Measurements from ENCODE around the gene RNF123. TPM values are rescaled to one million over a fixed set of nuclear protein-coding genes. Genes with fewer than 3 reads are reported as not detected.
"Not testable (repeated sequence)": the region's sequence is repeated elsewhere in the genome, so short reads cannot be mapped to it uniquely, and the experiment has no call there.

The RNF123 gene
- total RNA-seq, 1 donor from 2014 or later: 19.4 TPM

GRCh38 chr3:49721896-49722781 lies 32.8 kb downstream of the RNF123 start:
- ATAC-seq: no peak

GRCh38 chr3:49722896-49723295 lies 33.5 kb downstream of the RNF123 start:
- ATAC-seq: no peak

GRCh38 chr3:49723296-49723627 lies 33.9 kb downstream of the RNF123 start:
- peak; percentile 59 for ATAC-seq

GRCh38 chr3:49723628-49724551 lies 34.5 kb downstream of the RNF123 start, which contains the start of gene GMPPB:
Gene GMPPB, minus strand, starts transcription at chr3:49723951. Its CDS starts 225 bp downstream, at chr3:49723726.
- peak; percentile 88 for ATAC-seq

- no peak for ATAC-seq
Measured at GRCh38 chr3:49724586-49724985, 35.2 kb downstream of the RNF123 start.

GRCh38 chr3:49725906-49726681 lies 36.7 kb downstream of the RNF123 start:
- no peak for ATAC-seq

GRCh38 chr3:49727154-49727923 lies 38.0 kb downstream of the RNF123 start:
- ATAC-seq: no peak

- ATAC-seq: no peak
Measured at GRCh38 chr3:49727924-49728361, 38.6 kb downstream of the RNF123 start.

- no peak for ATAC-seq
Measured at GRCh38 chr3:49729966-49730609, 40.7 kb downstream of the RNF123 start.

- ATAC-seq: no peak
Measured at GRCh38 chr3:49732597-49732996, 43.2 kb downstream of the RNF123 start.

GRCh38 chr3:49733551-49733950 lies 44.2 kb downstream of the RNF123 start:
- ATAC-seq: peak; percentile 37

GRCh38 chr3:49734752-49735151 lies 45.4 kb downstream of the RNF123 start:
- ATAC-seq: peak; percentile 27

- no peak for ATAC-seq
Measured at GRCh38 chr3:49738067-49738713, 48.8 kb downstream of the RNF123 start.

GRCh38 chr3:49740427-49740826 lies 51.1 kb downstream of the RNF123 start:
- no peak for ATAC-seq

- ATAC-seq: peak; percentile 86
Measured at GRCh38 chr3:49745986-49746385, 56.6 kb downstream of the RNF123 start.

- ATAC-seq: no peak
Measured at GRCh38 chr3:49747792-49748480, 58.6 kb downstream of the RNF123 start.

GRCh38 chr3:49748874-49749273 lies 59.5 kb downstream of the RNF123 start:
- not testable (repeated sequence) for ATAC-seq

GRCh38 chr3:49750056-49750455 lies 60.7 kb downstream of the RNF123 start:
- ATAC-seq: no peak

- no peak for ATAC-seq
Measured at GRCh38 chr3:49751501-49751900, 62.1 kb downstream of the RNF123 start.

GRCh38 chr3:49754536-49754935 lies 65.2 kb downstream of the RNF123 start:
- no peak for ATAC-seq

Measured in esophagus mucosa (tissue), 1 donor.